Hypothalamus (tissue), 51 donors: ENCODE data around the gene PPIA.
A peak's percentile ranks its signal among the peaks of the same experiment; 100 is the strongest.
"Not testable (repeated sequence)": the region's sequence is repeated elsewhere in the genome, so short reads cannot be mapped to it uniquely, and the experiment has no call there.

Source experiments
- DNase-seq, 51 donors: peaks; one replicate each; lab custom pipeline; 2025; lab: John Stamatoyannopoulos, UW

PPIA gene

GRCh38 chr7:44784364-44784763, 12.1 kb upstream of the PPIA start:
- no peak for DNase-seq

GRCh38 chr7:44785218-44785617, 11.3 kb upstream of the PPIA start:
- not testable (repeated sequence) for DNase-seq

GRCh38 chr7:44787041-44787440, 9.4 kb upstream of the PPIA start:
- DNase-seq: no peak

- no peak for DNase-seq
These were observed 8.7 kb upstream of the PPIA start for GRCh38 chr7:44787762-44788161.

- no peak for DNase-seq
These were observed 6.5 kb upstream of the PPIA start for GRCh38 chr7:44789990-44790389.

- DNase-seq: no peak
These were observed 4.9 kb upstream of the PPIA start for GRCh38 chr7:44791278-44792219.

GRCh38 chr7:44793919-44794318, 2.6 kb upstream of the PPIA start:
- DNase-seq: no peak

- no peak for DNase-seq
These were observed 2.1 kb upstream of the PPIA start for GRCh38 chr7:44794331-44794730.

- peak in 8 of 51 donors; percentile 39 to 80 (median 60) for DNase-seq
These were observed 412 bp upstream of the PPIA start for GRCh38 chr7:44796034-44796503.

GRCh38 chr7:44797329-44798258, 1.1 kb downstream of the PPIA start:
- peak in 49 of 51 donors; percentile 25 to 90 (median 79) for DNase-seq

- no peak for DNase-seq
These were observed 2.3 kb downstream of the PPIA start for GRCh38 chr7:44798649-44799305.

- DNase-seq: no peak
These were observed 3.5 kb downstream of the PPIA start for GRCh38 chr7:44799939-44800338.

GRCh38 chr7:44801890-44802289, 5.4 kb downstream of the PPIA start:
- no peak for DNase-seq

GRCh38 chr7:44802418-44803025, 6.0 kb downstream of the PPIA start:
- DNase-seq: no peak

GRCh38 chr7:44803828-44804519, 7.5 kb downstream of the PPIA start:
- not testable (repeated sequence) for DNase-seq

GRCh38 chr7:44805950-44806349, 9.5 kb downstream of the PPIA start:
- no peak for DNase-seq

- DNase-seq: no peak
These were observed 12.5 kb downstream of the PPIA start for GRCh38 chr7:44808914-44809393.

GRCh38 chr7:44811093-44811492, 14.6 kb downstream of the PPIA start:
- DNase-seq: no peak

- DNase-seq: no peak
These were observed 15.1 kb downstream of the PPIA start for GRCh38 chr7:44811571-44811970.
